BE2C (cell line): ENCODE data around the gene FAM227A.
"Not testable (repeated sequence)": the region's sequence is repeated elsewhere in the genome, so short reads cannot be mapped to it uniquely, and the experiment has no call there.

Experiments
- DNase-seq: peaks from one replicate; pipeline ENCODE4 v3.0.0-alpha.2; 2020
- H3K27me3 ChIP-seq: fragments of 250-450 bp; sonication (Bioruptor Pico); 2 replicates; pipeline ENCODE4 v1.5.1; 2020; ENCODE audit warnings: mild to moderate bottlenecking
- H3K36me3 ChIP-seq: fragments of 250-450 bp; sonication (Bioruptor Pico); 2 replicates; pipeline ENCODE4 v1.5.1; 2020; ENCODE audit warnings: mild to moderate bottlenecking
- H3K4me1 ChIP-seq: fragments of 250-450 bp; sonication (Bioruptor Pico); 2 replicates; pipeline ENCODE4 v1.5.1; 2020
- H3K4me3 ChIP-seq: 2 replicates; pipeline ENCODE4 v1.5.1; 2011; ENCODE audit warnings: low read depth, low read length
- H3K9me3 ChIP-seq: fragments of 250-450 bp; sonication (Bioruptor Pico); 2 replicates; pipeline ENCODE4 v1.5.1; 2020
- TF ChIP-seq, protein P1 (sequence below): IDR thresholded peaks from 2 replicates; pipeline ENCODE4 v1.5.1; 2012; ENCODE audit warnings: mild to moderate bottlenecking, low read depth, low read length

Gene FAM227A

DNA sequence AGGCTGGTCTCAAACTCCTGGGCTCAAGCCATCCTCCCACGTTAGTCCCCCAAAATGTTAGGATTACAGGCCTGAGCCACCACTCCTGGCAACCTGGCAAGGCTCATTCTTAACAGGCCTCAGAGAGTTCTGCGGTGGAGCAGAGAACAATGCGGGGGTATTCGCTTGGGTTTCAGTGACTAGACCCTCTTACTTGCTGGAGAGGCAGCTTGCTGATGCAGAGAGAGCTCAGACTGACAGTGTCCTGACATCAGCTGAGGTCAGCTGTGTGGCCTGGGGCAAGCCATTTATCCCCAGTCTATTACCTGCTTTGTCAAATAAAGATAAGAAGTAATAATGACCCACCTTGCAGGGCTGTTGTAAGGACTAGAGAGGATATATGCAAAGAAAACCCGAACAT lies 46.0 kb downstream of the FAM227A start:
- TF ChIP-seq, protein P1, sequence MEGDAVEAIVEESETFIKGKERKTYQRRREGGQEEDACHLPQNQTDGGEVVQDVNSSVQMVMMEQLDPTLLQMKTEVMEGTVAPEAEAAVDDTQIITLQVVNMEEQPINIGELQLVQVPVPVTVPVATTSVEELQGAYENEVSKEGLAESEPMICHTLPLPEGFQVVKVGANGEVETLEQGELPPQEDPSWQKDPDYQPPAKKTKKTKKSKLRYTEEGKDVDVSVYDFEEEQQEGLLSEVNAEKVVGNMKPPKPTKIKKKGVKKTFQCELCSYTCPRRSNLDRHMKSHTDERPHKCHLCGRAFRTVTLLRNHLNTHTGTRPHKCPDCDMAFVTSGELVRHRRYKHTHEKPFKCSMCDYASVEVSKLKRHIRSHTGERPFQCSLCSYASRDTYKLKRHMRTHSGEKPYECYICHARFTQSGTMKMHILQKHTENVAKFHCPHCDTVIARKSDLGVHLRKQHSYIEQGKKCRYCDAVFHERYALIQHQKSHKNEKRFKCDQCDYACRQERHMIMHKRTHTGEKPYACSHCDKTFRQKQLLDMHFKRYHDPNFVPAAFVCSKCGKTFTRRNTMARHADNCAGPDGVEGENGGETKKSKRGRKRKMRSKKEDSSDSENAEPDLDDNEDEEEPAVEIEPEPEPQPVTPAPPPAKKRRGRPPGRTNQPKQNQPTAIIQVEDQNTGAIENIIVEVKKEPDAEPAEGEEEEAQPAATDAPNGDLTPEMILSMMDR: no peak
- H3K4me3 ChIP-seq: no peak overlapping the region
- no peak for DNase-seq
- H3K4me1 ChIP-seq: no peaks in the 10 kb centered on the region
- H3K36me3 ChIP-seq: no peaks in the 10 kb centered on the region
- no peaks in the 10 kb centered on the region for H3K9me3 ChIP-seq
- H3K27me3 ChIP-seq: no peaks in the 10 kb centered on the region

DNA sequence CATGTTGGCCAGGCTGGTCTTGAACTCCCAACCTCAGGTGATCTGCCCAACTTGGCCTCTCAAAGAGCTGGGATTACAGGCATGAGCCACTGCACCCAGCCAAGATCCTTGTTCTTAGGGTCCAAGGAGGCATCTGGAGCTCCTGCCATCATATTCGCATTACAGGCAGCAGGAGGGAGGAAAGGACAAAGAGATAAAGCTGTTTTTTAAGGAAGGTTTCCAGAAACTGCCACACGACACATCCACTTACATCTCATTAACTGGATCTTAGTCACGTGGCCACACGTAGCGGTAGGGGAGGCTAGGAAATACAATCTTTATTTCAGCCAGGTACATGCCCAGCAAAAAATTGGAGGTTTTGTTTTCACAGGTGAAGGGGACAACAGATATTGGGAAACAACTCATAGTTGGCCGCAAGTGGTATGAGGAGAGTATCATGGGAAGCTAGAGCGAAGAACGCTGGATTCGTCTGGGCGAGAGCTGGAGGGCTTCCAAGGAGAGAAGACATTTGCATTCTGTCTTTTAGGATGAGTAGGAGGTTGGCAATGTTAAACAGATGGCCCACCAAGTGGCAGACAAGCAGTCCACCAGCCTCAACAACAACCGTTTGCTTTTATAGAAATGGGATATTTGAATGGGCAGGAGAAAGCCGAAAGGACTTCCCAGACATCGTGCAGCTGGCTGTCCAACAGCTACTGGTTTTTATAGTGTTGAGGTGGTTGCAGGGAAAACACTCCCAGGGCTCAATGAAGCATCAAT lies 47.0 kb downstream of the FAM227A start:
- DNase-seq: no peak

DNA sequence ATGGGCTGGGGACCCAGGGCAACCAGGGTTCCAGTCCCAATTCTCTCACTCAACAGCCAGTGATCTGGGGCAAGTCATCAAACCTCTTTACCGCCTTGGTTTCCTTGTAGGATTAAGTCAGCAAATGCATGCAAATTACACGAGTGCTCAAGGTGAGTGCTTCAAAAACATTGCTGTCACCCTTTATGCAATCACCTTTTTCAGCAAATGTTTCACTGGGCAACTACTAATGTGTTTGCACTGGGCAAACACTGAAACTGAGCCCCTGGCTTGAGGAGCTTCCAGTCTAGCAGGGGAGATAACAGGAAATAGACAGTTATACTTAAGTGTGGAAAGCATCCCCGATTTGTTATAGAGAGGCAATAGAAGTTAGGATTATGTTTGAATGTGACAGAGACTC lies 48.5 kb downstream of the FAM227A start:
- Histone ChIP-seq H3K27me3 (no peaks in the 10 kb centered on the region), H3K4me1 (no peaks in the 10 kb centered on the region), H3K4me3 (no peak overlapping the region), H3K9me3 (no peaks in the 10 kb centered on the region), H3K36me3 (no peaks in the 10 kb centered on the region)
- no peak for DNase-seq
- TF ChIP-seq, protein P1: no peak

More for the DNA sequence above, 47.0 kb downstream of the FAM227A start:
- TF ChIP-seq, protein P1: no peak
- H3K4me3 ChIP-seq: no peak overlapping the region
- H3K9me3 ChIP-seq: no peaks in the 10 kb centered on the region
- no peaks in the 10 kb centered on the region for H3K27me3 ChIP-seq
- H3K4me1 ChIP-seq: no peaks in the 10 kb centered on the region
- H3K36me3 ChIP-seq: no peaks in the 10 kb centered on the region

DNA sequence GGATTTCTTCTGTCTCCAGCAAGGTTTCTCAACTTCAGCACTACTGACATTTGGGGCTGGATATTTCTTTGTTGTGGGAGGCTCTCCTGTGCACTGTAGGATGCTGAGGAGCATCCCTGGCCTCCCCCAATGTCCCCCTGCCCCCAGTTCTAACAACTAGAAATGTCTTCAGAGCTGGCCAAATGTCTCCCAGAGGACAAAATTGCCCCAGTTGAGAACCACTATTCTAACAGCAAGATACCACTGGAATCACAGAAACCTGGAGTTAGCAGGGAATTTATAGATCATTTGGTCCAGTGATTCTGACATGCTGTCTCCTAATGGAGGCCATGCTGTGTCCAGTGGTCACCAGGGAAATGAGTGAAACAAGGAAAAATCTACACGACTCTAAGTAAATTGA lies 54.0 kb downstream of the FAM227A start:
- H3K4me1 ChIP-seq: no peaks in the 10 kb centered on the region
- no peaks in the 10 kb centered on the region for H3K36me3 ChIP-seq
- TF ChIP-seq, protein P1: no peak
- no peaks in the 10 kb centered on the region for H3K9me3 ChIP-seq
- DNase-seq: no peak
- H3K4me3 ChIP-seq: no peak overlapping the region
- H3K27me3 ChIP-seq: no peaks in the 10 kb centered on the region

DNA sequence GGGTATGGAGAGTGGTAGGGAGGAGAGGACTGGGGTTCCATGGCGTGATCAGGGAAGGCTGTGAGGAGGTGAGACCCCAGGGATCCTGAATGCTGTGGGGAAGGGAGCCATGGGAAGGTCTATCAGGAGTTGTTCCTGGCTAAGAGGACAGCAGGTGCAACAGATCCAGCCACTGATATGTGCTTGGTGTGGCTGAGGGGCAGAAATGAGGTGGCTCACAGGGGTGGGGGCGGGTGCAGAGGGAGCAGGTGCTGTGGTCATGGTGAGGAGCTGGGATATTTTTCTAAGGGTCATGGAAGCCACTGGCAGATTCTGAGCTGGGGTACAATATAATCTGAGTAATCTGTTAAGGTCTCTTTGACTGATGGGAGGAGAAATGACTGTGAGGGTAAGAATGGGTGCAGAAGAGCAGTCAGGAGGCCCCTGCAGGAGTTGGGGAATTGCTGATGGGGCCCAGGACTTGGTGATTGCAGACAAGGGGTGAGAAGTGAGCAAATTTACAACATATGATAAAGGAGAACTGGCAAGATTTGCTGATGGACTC lies 54.9 kb downstream of the FAM227A start:
- no peak for DNase-seq
- Histone ChIP-seq H3K4me3 (no peak overlapping the region), H3K27me3 (no peaks in the 10 kb centered on the region), H3K36me3 (no peaks in the 10 kb centered on the region), H3K4me1 (no peaks in the 10 kb centered on the region), H3K9me3 (no peaks in the 10 kb centered on the region)
- TF ChIP-seq, protein P1: no peak

DNA sequence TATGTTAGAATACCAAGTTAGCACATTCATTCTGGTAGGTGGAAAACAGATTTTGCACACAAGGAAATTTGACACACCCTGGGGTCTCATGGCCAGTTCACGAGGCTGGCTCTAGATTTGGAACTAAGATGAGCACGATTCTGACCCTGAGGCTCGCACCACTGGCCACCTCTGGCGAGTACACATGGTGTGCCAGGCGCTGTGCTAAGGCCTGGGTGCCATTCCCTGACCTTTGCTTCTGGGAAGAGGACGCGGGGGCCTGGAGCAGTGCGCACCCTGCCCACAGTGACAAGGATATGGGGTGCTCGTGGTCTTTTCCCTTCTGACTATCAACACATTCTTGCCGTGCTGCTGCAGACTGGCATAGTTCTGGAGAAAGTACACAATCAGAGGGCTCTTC lies 56.7 kb downstream of the FAM227A start:
- H3K4me3 ChIP-seq: no peak overlapping the region
- no peak for DNase-seq
- no peaks in the 10 kb centered on the region for H3K9me3 ChIP-seq
- TF ChIP-seq, protein P1: no peak
- no peaks in the 10 kb centered on the region for H3K27me3 ChIP-seq
- no peaks in the 10 kb centered on the region for H3K4me1 ChIP-seq
- no peaks in the 10 kb centered on the region for H3K36me3 ChIP-seq

DNA sequence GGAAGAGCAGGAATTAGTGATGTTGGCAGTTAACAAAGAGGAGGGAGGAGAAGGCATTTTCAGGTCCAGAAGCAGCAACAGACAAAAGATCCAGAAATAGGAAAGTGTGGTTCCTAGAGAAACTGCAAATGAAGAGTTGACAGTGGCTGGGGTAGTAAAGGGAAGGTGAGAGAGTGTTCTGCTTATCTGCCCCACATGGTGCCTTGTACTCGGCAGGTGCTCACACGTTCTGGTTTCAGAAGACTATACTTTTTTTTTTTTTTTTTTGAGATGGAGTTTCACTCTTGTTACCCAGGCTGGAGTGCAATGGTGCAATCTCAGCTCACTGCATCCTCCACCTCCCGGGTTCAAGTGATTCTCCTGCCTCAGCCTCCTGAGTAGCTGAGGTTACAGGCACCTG lies 73.3 kb downstream of the FAM227A start:
- not testable (repeated sequence) for H3K36me3 ChIP-seq, DNase-seq, H3K27me3 ChIP-seq, H3K9me3 ChIP-seq, H3K4me3 ChIP-seq, H3K4me1 ChIP-seq
